DMS153 treated with DMSO at 0.1 percent for 48 hours (cell line): ENCODE results near the gene OR2J3.
"Not testable (repeated sequence)": the region's sequence is repeated elsewhere in the genome, so short reads cannot be mapped to it uniquely, and the experiment has no call there.

Experiments
- DNase-seq: peaks from one replicate; lab custom pipeline; 2025; ENCODE audit not compliant: unreplicated experiment; lab: John Stamatoyannopoulos, UW

OR2J3 gene

DNA sequence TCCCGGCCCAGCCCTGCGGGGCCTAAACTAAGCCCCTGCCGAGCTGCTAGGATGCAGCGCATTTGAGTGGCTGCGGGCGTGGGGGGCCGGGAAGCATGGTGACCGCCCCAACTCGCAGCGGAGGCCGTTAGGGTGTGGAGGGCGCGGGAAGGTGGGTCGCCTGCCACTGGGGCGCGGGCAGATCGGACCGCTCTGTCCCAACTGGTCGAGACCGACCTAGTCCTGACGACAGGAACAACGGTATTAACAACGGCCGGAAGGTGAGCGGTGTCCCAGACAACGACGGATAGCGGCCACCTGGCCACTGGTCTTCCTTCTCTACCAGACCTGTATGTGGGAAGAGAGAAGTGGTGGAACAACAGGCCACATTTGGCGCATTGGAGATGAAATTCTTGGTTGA lies 52.1 kb downstream of the OR2J3 start:
- not testable (repeated sequence) for DNase-seq
